Sigmoid colon (tissue), 7 donors: ENCODE data around the gene MASP2. TPM values are rescaled to one million over a fixed set of nuclear protein-coding genes. Genes with fewer than 3 reads are reported as not detected.
A peak's percentile ranks its signal among the peaks of the same experiment; 100 is the strongest.

Experiments
- DNase-seq: peaks from one replicate; pipeline ENCODE4 v3.0.0-alpha.2; 2019
- H3K27ac ChIP-seq, 4 donors: fragments of 200-600 bp; sonication (generic); one replicate each; pipeline ENCODE4 v1.5.1; 2016 to 2019; ENCODE audit warnings: mild to moderate bottlenecking in 1 of 4
- H3K27me3 ChIP-seq, 3 donors: fragments of 200-600 bp; sonication (generic); one replicate each; pipeline ENCODE4 v1.5.1; 2019; ENCODE audit warnings: mild to moderate bottlenecking in 1 of 3
- H3K36me3 ChIP-seq, 4 donors: fragments of 200-600 bp; sonication (generic); one replicate each; pipeline ENCODE4 v1.5.1; 2016 to 2019
- H3K4me1 ChIP-seq, 4 donors: fragments of 200-600 bp; sonication (generic); one replicate each; pipeline ENCODE4 v1.5.1; 2017 to 2019
- H3K4me3 ChIP-seq, 4 donors: fragments of 200-600 bp; sonication (generic); one replicate each; pipeline ENCODE4 v1.5.1; 2017 to 2019; ENCODE audit warnings: mild to moderate bottlenecking in 2 of 4, moderate library complexity in 1 of 4
- H3K9me3 ChIP-seq, 4 donors: fragments of 200-600 bp in 3 of 4; sonication (generic) in 3 of 4; one replicate each; pipeline versions ENCODE4 v1.5.1 to v1.6.1; 2013 to 2019
- CTCF ChIP-seq, 4 experiments: fragments of 450-650 bp in 3 of 4; fragments of 200-600 bp in 1 of 4; IDR thresholded peaks; one replicate each; pipeline ENCODE4 v1.5.1; 2016 to 2019; ENCODE audit warnings: antibody characterized with exemption in 4 of 4, mild to moderate bottlenecking in 3 of 4, moderate library complexity in 2 of 4
- EP300 ChIP-seq, 4 donors: sonication (generic); formaldehyde crosslinking; IDR thresholded peaks; one replicate each; pipeline ENCODE4 v1.6.1; 2017; ENCODE audit warnings: antibody characterized with exemption in 4 of 4
- POLR2A ChIP-seq, 2 donors: fragments of 450-650 bp; IDR thresholded peaks; one replicate each; pipeline ENCODE4 v1.6.1; 2016; ENCODE audit warnings: antibody characterized with exemption in 2 of 2, mild to moderate bottlenecking in 2 of 2, moderate library complexity in 2 of 2
- POLR2AphosphoS5 ChIP-seq, 4 donors: sonication (generic); formaldehyde crosslinking; IDR thresholded peaks; one replicate each; pipeline ENCODE4 v1.6.1; 2017; ENCODE audit warnings: antibody characterized with exemption in 4 of 4
- WGBS, 2 donors: extraction: QIAGEN DNeasy Blood & Tissue Kit; methylation state at CpG; one replicate each; pipeline ENCODE4 v1.1.7; 2013; 5-methylcytosine and 5-hydroxymethylcytosine counted together
- intact Hi-C: fragments of 100-400 bp; cut with DNase I; formaldehyde crosslinking; loops from one replicate; pipeline ENCODE4 v1.15.1; 2023
- polyA plus RNA-seq, 3 donors: library from polyadenylated mRNA; stranded (reverse); fragments of 200-250 nt; gene quantifications; one replicate each; pipeline ENCODE4 v1.2.3, GENCODE V29; 2013
- total RNA-seq, 4 donors: library from RNA; depleted of rRNA; stranded (reverse); fragments of >200 nt; gene quantifications; one replicate each; pipeline ENCODE4 v1.1.0, GENCODE V29; 2016
- donor health status: healthy with polysubstance abuse.
- donor health status: Bipolar disorder and iron deficiency.
- donor health status: healthy.

MASP2 gene
- total and polyA plus RNA-seq, 7 donors = 0.03 TPM; not detected in 6

- Histone ChIP-seq H3K36me3 (peaks cover 0 to 23% (median 7%) of the 10 kb centered on the region in 4 donors), H3K4me1 (no peaks in the 10 kb centered on the region), H3K27ac (no peak overlapping the region), H3K9me3 (no peaks in the 10 kb centered on the region), H3K4me3 (no peak overlapping the region), H3K27me3 (no peaks in the 10 kb centered on the region)
- no peak for DNase-seq
- TF ChIP-seq POLR2A (IDR thresholded peaks at IDR 0.05) (no peak), POLR2AphosphoS5 (IDR thresholded peaks at IDR 0.05) (peak in 2 of 4 donors; percentile 15 to 17), EP300 (IDR thresholded peaks at IDR 0.05) (no peak), CTCF (IDR thresholded peaks at IDR 0.05) (no peak)
- intact Hi-C loops = no loop called here
- 84 to 93% methylated on average over 10 of the region's 10 CpGs for WGBS, 2 donors
These were observed 15.3 kb downstream of the MASP2 start for GRCh38 chr1:11031624-11032262.

- H3K27me3 ChIP-seq = no peaks in the 10 kb centered on the region
- H3K36me3 ChIP-seq = peaks cover 0 to 32% (median 10%) of the 10 kb centered on the region in 4 donors
- H3K4me1 ChIP-seq = peaks cover 0 to 2% (median 0%) of the 10 kb centered on the region in 4 donors
- H3K27ac ChIP-seq = no peak overlapping the region
- intact Hi-C loops = no loop called here
- TF ChIP-seq POLR2A (IDR thresholded peaks at IDR 0.05) (no peak), POLR2AphosphoS5 (IDR thresholded peaks at IDR 0.05) (no peak), CTCF (IDR thresholded peaks at IDR 0.05) (no peak), EP300 (IDR thresholded peaks at IDR 0.05) (no peak)
- H3K4me3 ChIP-seq = no peak overlapping the region
- no peaks in the 10 kb centered on the region for H3K9me3 ChIP-seq
- DNase-seq = no peak
- WGBS, 2 donors = 93% methylated on average over 9 of the region's 9 CpGs
These were observed 16.2 kb downstream of the MASP2 start for GRCh38 chr1:11030865-11031264.

- WGBS, 2 donors = 93 to 95% methylated on average over 3 of the region's 3 CpGs
- intact Hi-C loops = loop anchor here (10.0 kb wide), 1 partner anchor 67 kb away; the partner anchor contains the start of gene EXOSC10
These were observed 19.0 kb downstream of the MASP2 start for GRCh38 chr1:11028018-11028417.

DNA sequence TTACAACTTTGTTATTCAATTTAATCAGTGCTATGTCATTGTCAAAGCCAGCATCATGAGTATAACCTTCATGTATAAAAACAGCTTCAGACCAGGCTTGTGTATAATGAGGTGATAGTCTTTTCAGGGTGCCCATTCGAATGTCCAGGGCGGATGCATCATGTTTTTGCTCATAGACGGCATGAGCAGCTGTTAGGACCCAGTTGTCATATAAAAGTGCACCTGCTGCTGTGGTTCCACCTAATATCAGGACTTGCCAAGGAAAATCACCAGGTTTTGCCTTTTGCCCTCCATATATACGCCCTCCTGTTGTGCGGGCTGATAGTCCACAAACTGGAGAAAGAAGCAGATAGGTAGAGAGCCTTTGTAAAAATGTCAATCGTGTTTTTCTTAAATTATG is 19.7 kb downstream of the MASP2 start:
- H3K27ac ChIP-seq = no peak overlapping the region
- peaks cover 0 to 3% (median 0%) of the 10 kb centered on the region in 4 donors for H3K4me1 ChIP-seq
- H3K36me3 ChIP-seq = peaks cover 2 to 67% (median 33%) of the 10 kb centered on the region in 4 donors
- H3K27me3 ChIP-seq = no peaks in the 10 kb centered on the region
- DNase-seq = no peak
- H3K4me3 ChIP-seq = no peak overlapping the region
- H3K9me3 ChIP-seq = no peaks in the 10 kb centered on the region
- TF ChIP-seq CTCF (IDR thresholded peaks at IDR 0.05) (no peak), EP300 (IDR thresholded peaks at IDR 0.05) (no peak), POLR2AphosphoS5 (IDR thresholded peaks at IDR 0.05) (no peak), POLR2A (IDR thresholded peaks at IDR 0.05) (no peak)
- 47 to 74% methylated on average over 6 of the region's 6 CpGs for WGBS, 2 donors
- intact Hi-C loops = loop anchor here (10.0 kb wide), 1 partner anchor 67 kb away; the partner anchor contains the start of gene EXOSC10

More at GRCh38 chr1:11028018-11028417, 19.0 kb downstream of the MASP2 start:
- no peak for DNase-seq
- no peaks in the 10 kb centered on the region for H3K27me3 ChIP-seq
- H3K4me3 ChIP-seq = no peak overlapping the region
- H3K4me1 ChIP-seq = peaks cover 0 to 3% (median 0%) of the 10 kb centered on the region in 4 donors
- no peak for TF ChIP-seq CTCF (IDR thresholded peaks at IDR 0.05)
- no peak for TF ChIP-seq EP300 (IDR thresholded peaks at IDR 0.05)
- TF ChIP-seq POLR2A (IDR thresholded peaks at IDR 0.05) = no peak
- TF ChIP-seq POLR2AphosphoS5 (IDR thresholded peaks at IDR 0.05) = no peak
- H3K36me3 ChIP-seq = peaks cover 0 to 60% (median 28%) of the 10 kb centered on the region in 4 donors
- H3K9me3 ChIP-seq = no peaks in the 10 kb centered on the region
- no peak overlapping the region for H3K27ac ChIP-seq
